Activated naive CD4-positive, alpha-beta T cell (primary cell): Measurements from ENCODE around the gene MYOZ2.
"Not testable (repeated sequence)": the region's sequence is repeated elsewhere in the genome, so short reads cannot be mapped to it uniquely, and the experiment has no call there.

Source experiments
- DNase-seq, 4 experiments: peaks; one replicate each; lab custom pipeline; 2025; lab: John Stamatoyannopoulos, UW

Gene MYOZ2

DNA sequence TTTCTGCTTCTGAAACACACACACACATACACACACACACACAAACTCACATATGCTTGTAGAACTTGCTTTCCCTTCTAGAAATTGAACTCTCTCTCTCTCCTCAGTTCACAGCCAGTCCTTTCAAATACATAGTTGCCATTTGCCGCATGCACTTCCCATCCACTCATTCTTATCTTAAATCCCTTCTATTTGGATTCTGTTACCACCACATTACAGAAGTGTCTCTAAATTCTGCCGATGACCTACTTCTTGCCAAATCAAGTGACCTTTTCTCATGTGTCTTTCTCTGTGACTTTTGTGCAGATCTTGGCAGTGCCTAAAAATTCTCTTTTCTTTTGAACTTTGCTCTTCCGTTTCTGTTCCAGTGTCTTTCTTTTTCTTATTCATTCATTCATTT, 7.5 kb upstream of the MYOZ2 start:
- DNase-seq: no peak

DNA sequence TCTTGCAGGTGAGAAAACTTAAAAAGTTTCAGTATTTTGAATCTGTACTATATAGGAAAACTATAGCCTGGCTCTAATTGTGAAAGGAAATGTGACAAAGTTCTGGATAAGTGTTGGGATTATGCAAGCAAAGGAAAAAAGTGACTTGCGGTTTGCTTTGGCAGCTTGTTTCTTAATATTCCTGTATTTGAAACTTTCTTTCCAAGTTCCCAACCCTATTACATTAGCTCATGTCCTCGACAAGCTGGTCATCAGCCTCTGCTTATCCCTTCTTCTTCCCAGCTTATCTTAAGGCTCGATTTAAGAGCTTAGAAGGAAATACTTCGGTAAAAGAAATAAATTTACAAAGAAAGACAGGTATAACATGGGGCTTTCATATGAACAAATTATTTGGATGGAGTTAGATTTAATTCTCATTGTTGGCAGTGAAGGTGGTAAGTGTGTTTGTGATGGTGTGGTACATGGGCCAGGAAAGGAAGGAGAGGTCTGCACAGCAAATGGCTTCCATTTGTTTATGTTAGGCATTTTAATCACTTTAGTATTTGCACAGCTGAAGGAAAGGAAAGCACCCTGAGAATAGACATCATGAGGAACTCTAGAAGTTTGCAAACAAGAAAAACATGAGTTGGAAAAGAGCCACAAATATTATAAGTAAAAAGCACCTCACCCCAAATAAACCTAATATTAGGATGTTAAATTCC, 5.1 kb upstream of the MYOZ2 start:
- DNase-seq: no peak

DNA sequence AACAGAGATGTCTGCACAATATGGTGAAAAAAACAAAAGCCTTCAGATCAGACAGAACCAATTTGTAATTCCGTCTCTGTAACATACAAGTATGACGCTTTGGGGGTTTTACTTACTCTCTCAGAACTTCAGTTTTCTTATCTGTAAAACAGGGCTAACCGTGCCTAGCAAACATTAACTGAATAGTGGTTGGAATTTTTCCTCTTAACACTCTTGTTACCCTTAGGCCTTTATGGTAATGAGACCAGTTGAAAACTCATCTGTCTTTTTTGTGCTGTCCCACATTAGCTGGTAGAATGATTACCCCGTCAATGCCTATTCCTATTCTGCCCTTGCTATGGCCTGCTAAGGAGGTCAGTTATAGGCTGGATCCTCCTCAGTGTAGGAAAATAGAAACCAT, 4.5 kb upstream of the MYOZ2 start:
- DNase-seq: no peak

DNA sequence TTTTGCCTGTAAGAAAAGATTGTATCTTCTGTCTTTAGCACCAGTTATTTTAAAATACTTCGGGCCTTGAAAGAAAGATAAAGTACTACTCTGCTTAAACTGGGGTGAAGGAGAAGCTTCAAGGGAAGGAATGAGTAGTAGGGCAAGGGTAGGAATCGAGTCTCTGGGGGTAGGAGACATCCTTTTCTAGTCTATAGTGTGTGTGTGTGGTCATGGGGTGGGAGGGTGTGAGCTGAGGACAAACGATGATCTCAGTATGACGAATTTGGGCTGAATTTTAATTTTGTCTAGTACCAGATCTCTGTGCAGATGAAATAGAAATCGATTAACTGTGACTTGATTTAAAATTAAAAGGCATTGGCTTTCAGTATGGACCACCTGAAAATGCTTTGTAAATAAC, 3.3 kb upstream of the MYOZ2 start:
- no peak for DNase-seq

DNA sequence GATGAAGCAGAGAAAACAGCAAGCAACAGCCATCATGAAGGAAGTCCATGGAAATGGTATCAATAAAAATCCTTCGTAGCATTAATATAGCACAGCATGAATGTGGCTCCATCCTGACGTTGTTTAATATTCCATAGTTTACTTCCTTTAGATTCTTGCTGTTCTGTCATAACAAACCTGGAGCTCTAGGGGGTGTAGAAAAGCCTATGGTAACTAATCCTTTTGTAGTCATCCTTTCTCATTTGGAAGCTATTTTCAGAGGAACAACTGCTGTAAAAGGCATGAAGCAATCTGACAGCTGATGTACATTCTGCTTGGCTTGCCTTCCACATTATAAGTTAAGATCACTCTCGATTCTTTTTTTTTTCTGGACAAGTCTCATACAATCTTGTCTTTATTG, 914 bp downstream of the MYOZ2 start:
- DNase-seq: no peak

DNA sequence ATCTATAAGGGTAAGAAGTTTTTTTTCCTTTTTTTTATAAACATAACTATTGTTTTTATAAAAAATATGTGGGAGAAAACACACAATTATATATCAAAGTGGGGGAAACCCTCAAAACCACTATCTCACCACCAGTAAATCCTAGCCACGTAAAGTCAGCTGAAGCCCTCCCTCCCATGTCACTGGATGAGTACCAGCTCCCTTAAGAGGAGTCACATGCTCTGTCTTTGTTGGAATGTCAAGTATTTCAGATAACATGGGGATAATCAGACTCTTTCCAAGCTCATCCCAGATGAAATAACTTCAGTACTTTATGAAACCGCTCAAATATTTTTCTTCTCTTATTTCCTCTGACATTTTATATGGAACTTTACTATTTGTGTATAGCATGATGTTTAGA, 2.4 kb downstream of the MYOZ2 start:
- no peak for DNase-seq

DNA sequence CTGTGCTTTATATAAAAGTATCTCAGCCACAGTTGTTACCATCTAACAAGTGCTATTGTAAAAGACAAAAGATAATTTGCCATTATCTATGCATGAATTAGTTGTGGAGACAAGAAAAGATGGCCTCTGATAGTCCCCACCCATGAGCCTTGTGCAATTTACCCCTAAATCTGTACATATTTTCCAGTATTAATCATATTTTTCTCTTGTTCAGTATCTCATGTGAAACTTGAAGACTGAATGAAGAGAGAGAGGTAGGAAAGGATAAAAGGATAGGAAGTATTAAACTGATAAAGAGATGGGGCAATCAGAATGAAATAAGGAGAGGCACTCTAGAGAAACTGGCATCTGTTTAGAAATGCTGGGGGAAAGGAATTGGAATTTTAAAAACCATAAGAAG, 3.7 kb downstream of the MYOZ2 start:
- no peak for DNase-seq

DNA sequence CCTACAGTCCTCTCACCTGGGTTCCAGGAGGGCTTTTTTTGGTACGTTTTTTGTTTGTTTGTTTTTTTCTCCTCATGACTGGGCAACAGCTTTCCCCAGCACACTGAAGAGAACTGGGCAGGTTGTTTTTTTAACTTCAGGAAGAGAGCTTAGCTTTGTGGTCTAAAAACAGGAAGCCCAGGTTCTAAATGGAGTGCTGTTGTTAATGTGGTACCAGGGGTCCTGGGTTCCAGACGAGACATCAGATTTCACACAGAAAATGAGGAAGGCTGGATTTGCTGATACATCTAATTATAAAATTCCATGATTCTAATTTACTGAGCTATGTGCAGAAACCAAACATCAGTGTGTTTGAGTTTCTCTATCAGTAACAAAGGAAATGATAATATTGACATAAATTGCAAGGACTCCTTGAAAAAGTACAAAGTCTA, 4.2 kb downstream of the MYOZ2 start:
- DNase-seq: no peak

DNA sequence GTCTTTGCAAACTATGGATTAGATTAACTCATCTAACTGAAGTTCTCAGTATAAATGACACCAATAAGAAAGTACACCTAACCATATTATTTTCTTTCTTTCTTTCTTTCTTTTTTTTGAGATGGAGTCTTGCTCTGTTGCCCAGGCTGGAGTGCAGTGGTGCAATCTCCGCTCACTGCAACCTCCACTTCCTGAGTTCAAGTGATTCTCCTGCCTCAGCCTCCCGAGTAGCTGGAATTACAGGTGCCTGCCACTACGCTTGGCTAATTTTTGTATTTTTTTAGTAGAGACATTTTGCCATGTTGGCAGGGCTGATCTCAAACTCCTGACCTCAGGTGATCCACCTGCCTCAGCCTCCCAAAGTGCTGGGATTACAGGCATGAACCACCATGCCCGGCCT, 5.7 kb downstream of the MYOZ2 start:
- DNase-seq: not testable (repeated sequence)

DNA sequence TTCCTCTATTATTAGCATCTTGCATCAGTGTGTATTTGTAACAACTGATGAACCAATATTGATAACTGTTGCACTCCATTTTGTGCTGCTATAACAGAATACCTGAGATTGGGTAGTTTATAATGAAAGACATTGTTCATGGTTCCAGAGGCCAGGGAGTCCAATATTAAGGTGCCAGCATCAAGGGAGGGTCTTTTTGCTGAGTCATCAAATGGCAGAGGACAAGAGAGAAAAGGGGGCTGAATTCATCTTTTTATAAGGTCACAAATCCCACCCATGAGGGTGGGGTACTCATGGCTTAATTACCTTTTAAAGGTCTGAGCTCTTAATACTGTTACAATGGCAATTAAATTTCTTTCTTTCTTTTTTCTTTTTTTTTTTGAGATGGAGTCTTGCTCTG, 7.2 kb downstream of the MYOZ2 start:
- DNase-seq: no peak

DNA sequence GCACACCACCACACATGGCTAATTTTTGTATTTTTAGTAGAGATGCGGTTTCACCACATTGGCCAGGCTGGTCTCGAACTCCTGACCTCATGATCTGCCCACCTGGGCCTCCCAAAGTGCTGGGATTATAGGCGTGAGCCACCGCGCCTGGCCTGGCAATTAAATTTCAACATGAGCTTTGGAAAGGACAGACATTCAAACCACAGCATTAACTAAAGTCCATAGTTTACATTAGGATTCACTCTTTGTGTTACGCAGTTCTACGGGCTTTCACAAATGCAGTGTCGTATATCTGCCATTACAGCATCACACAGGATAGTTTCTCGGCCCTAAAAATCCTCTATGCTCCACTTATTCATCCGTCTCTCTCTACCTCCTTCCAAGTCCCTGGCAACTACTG, 7.7 kb downstream of the MYOZ2 start:
- not testable (repeated sequence) for DNase-seq

DNA sequence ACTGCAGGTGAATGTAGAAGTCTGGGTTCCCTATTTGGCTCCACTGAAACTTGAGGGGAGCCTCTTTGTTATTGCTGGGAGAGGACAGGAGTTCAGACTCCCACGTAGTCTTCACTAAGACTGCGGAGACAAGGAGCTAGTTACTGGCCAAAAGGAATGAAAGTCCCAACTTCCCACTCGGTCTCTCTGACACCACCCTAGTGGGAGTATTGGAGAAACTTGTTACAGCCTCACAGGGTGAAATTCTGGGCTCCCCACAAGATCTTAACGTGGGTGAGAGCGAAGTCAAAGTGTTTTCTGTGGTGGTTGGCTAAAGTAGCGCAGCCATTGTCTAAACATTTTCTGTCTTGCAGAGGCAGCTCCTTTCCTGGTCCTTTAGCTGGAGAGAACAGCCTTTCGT, 13.5 kb downstream of the MYOZ2 start:
- DNase-seq: no peak

DNA sequence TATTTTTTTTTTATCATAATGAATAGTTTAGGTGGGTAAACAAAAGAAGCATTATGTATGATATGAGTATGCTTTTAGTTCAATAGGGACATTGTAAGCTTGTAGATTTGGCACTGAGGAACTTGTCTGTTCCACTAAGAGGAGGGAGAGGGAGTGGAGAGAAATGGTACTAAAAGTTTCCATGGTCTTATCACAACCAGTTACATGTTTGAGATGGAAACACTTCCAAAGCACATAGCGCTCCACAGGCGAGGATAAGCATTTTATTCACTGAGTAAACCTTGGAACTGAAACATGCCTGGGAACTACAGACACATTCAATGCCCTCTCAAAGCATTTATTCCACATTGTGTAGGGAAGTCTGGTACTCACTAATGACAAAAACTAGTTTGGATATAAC, 15.5 kb downstream of the MYOZ2 start:
- no peak for DNase-seq

DNA sequence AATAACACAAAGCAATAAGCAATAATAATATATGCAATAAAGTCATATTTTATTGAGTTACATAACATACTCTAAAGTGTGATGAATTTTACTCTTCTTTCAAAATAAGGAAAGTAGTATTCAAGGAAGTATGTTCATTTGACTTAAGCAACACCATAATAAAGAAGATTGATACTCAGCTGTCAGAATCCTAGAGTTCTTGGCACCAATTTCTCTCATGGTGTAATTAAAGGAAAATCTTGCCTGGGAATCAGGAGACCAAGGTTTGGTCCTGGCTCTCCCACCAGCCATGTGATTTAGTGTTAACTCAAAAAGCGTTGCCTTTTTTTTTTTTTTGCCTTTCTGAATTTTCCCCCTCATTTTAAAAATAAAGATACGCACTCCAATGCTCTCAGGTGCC, 17.1 kb downstream of the MYOZ2 start:
- DNase-seq: no peak

DNA sequence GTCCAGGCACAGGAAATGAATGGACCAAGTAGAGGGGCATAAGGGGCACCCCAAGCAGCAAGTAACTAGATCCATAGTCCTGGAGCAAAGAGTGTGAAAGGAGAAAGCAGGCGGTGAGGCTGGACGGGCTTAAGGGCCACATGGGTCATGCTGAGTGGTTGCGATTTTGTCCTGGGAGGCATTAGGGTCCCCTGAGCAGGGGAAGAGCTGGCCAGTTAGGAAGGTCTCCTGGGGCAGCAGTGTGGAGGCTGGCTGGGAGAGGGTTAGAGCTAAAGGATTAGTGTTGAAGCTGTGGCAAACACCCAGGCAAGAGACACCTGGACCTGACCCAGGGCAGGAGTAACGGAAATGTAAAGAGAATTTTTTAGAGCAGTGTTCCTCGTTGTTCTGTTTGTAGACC, 26.5 kb downstream of the MYOZ2 start:
- no peak for DNase-seq

DNA sequence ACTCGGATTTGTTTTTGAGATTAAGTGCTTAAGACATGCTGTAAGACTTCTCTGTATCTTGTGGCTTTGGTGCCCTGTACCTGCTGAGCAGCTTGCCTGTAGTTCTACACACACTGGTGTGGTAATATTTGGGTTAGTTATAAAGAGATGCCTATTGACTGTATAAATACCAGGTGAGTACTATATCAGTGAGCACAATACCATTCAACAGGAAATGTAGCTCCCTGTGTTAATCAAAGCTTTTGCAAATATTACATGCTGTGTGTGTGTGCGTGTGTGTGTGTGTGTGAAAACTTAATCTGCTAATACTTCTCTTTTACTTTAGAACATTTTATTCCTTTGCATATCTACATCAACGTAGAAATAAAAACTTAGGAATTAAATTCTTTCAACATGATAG, 30.1 kb downstream of the MYOZ2 start:
- DNase-seq: no peak

DNA sequence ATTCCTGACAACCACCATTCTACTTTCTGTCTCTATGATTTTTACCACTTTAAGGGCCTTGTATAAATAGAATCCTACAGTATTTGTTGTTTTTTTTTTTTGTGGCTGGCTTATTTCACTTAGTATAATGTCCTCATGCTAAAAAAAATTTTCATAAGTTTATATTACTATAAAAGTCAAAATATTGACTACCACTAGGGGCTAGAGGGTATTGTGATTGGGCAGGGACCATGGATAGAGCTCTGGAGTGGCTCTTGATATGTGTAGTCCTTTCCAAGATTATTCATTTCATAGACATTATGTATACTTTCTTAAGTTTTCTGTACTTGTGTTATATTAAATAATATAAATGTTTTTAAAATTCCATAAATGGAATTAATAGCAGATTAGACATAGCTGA, 34.6 kb downstream of the MYOZ2 start:
- no peak for DNase-seq

DNA sequence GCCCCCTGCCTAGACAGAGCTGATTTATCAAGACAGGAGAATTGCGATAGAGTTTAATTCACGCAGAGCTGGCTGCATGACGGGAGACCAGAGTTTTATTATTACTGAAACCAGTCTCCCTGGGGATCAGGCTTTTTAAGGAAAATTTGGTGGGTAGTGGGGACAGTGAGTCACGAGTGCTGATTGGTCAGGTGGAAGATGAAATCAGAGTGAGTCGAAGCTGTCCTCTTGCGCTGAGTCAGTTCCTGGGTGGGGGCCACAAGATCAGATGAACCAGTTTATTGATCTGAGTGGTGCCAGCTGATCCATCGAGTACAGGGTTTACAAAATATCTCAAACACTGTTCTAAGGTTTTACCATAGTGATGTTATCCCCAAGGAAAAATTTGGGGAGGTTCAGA, 36.6 kb downstream of the MYOZ2 start:
- no peak for DNase-seq

DNA sequence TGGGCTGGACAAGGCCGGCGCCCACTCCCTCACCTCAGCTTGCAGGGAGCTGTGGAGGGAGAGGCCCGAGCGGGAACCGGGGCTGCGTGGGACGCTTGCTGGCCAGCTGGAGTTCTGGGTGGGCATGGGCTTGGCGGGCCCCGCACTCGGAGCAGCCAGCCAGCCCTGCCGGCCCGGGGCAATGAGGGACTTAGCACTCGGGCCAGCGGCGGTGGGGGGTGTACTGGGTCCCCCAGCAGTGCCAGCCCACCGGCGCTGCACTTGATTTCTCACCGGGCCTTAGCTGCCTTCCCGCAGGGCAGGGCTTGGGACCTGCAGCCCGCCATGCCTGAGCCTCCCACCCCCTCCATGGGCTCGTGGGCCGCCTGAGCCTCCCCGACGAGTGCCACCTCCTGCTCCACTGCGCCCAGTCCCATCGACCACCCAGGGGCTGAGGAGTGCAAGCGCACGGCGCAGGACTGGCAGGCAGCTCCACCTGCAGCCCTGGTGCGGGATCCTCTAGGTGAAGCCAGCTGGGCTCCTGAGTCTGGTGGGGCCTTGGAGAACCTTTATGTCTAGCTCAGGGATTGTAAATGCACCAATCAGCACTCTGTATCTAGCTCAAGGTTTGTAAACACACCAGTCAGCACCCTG, 38.2 kb downstream of the MYOZ2 start:
- not testable (repeated sequence) for DNase-seq

DNA sequence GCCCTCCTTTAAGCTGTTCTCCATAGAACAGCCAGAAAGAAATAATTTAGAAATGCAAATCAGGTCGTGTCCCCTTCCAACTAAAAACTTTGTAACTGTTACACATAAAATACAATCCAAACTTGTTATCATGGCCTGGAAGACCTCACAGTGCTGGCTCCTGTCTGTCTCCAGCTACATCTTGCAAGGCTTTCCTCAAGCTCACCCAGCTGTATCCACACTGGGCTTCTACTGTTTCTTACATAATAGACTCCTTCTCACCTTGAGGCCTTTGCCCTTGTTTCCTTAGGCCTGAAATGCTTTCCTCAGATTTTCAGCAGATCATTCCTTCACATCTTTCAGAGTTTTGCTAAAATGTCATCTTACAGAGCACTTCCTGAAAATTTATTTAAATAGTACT, 43.4 kb downstream of the MYOZ2 start:
- no peak for DNase-seq

DNA sequence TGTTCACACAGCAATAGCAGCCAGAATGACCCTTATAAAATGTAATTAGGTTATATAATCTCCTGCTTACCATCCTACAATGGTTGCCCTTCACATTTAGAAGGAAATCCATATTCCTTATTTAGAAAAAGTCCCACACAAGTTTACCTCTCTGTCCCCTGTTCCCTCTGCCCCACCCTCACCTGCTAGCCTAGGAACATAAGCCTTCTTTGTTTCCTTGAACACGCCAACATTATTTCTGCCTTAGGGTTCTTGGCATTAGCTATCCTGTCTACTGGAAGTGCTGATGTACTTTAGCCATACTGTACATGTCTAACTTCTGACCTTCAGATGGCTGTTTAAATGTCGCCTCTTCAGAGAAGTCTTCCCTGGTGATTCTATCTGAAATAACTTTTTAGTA, 48.5 kb downstream of the MYOZ2 start:
- DNase-seq: no peak

DNA sequence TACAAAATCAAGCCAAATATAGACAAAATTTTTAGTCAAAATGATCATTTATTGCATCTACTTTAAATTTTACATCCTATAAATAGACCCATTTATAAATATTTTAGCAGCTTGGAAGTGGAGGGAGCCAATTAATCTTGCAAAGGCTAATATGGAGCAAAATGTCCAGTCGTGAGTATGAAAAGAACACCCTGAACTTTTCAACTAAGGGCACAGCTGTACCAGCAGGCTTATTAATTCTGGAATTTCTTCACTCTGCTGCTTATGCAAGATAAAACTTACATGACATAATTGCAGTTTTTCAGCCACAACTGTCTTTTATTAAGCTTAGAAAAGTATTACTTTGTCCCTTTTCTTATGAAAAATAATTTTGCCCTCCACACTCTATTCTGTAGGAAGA, 54.0 kb downstream of the MYOZ2 start:
- DNase-seq: no peak

DNA sequence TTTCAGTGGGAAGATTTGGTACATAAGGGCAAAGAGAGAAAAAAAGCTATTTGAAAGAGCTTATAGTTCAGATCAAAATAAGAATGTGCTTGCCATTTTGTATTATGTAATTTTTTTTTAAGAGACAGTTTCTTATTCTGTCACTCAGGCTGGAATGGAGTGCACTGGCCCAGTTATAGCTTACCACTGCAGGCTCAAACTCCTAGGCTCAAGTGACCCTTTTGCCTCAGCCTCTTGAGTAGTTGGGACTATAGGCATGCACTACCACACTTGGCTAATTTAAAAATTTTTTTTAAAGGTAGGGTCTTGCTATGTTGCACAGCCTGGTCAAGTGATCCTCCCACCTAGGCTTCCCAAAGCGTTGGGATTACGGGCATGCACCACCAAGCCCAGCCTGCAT, 54.7 kb downstream of the MYOZ2 start:
- no peak for DNase-seq

DNA sequence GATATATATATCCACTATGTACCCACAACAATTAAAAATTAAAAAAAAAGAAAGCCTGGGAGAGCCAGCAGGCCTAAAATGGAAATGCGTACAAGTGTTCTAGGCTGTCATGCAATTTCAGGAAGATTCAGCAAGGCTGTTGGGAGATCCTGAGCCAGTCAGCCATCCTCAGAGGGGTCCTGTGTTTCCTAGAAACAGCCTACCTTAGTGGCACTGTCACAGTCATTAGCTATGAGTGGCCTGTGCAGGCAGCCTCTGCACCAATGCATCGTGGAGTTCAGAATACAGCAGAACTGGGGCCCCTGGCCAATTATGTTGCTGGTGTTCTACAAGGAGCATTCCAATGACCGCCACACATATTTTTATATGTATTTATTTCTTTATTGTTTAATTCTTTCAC, 55.9 kb downstream of the MYOZ2 start:
- no peak for DNase-seq
